ENCODE measurements around the gene ATRNL1.

The ATRNL1 gene

GRCh38 chr10:115059301-115059898, 33.8 kb upstream of the ATRNL1 start:
- no peaks in the 10 kb centered on the region for H3K9me3 ChIP-seq (ENCODE audit: insufficient read depth, low read length)
- no peaks in the 10 kb centered on the region for H3K36me3 ChIP-seq (ENCODE audit: insufficient read depth, insufficient read length, low read length)
- H3K4me1 ChIP-seq (ENCODE audit: insufficient read depth, insufficient read length) = no peaks in the 10 kb centered on the region
- DNase-seq (ENCODE audit: low read depth, low spot score) = no peak
- no peaks in the 10 kb centered on the region for H3K27me3 ChIP-seq (ENCODE audit: insufficient read depth, insufficient read length)
- TF ChIP-seq ZNF274 (IDR thresholded peaks at IDR 0.05; ENCODE audit: low read depth, low read length) = no peak
- TF ChIP-seq YY1 (IDR thresholded peaks at IDR 0.05; ENCODE audit: insufficient read depth, insufficient read length) = no peak
- no peak for TF ChIP-seq SUZ12 (IDR thresholded peaks at IDR 0.05; ENCODE audit: extremely low read depth, insufficient read depth, insufficient read length)
- H3K9ac ChIP-seq (ENCODE audit: insufficient read length, low read depth) = no peak overlapping the region
- H3K4me3 ChIP-seq (ENCODE audit: insufficient read length, low read depth) = no peak overlapping the region

- no peak for DNase-seq (ENCODE audit: low read depth, low spot score)
- Histone ChIP-seq H3K9me3 (ENCODE audit: insufficient read depth, low read length) (no peaks in the 10 kb centered on the region), H3K9ac (ENCODE audit: insufficient read length, low read depth) (no peak overlapping the region), H3K4me1 (ENCODE audit: insufficient read depth, insufficient read length) (no peaks in the 10 kb centered on the region), H3K36me3 (ENCODE audit: insufficient read depth, insufficient read length, low read length) (no peaks in the 10 kb centered on the region), H3K4me3 (ENCODE audit: insufficient read length, low read depth) (no peak overlapping the region), H3K27me3 (ENCODE audit: insufficient read depth, insufficient read length) (no peaks in the 10 kb centered on the region)
- no peak for TF ChIP-seq YY1 (IDR thresholded peaks at IDR 0.05; ENCODE audit: insufficient read depth, insufficient read length)
- TF ChIP-seq SUZ12 (IDR thresholded peaks at IDR 0.05; ENCODE audit: extremely low read depth, insufficient read depth, insufficient read length) = no peak
- TF ChIP-seq ZNF274 (IDR thresholded peaks at IDR 0.05; ENCODE audit: low read depth, low read length) = no peak
Measured at GRCh38 chr10:115063701-115064658, 29.2 kb upstream of the ATRNL1 start.

GRCh38 chr10:115065801-115066200, 27.4 kb upstream of the ATRNL1 start:
- no peak overlapping the region for H3K4me3 ChIP-seq (ENCODE audit: insufficient read length, low read depth)
- TF ChIP-seq YY1 (IDR thresholded peaks at IDR 0.05; ENCODE audit: insufficient read depth, insufficient read length) = no peak
- TF ChIP-seq SUZ12 (IDR thresholded peaks at IDR 0.05; ENCODE audit: extremely low read depth, insufficient read depth, insufficient read length) = no peak
- no peak for TF ChIP-seq ZNF274 (IDR thresholded peaks at IDR 0.05; ENCODE audit: low read depth, low read length)
- no peaks in the 10 kb centered on the region for H3K36me3 ChIP-seq (ENCODE audit: insufficient read depth, insufficient read length, low read length)
- no peaks in the 10 kb centered on the region for H3K4me1 ChIP-seq (ENCODE audit: insufficient read depth, insufficient read length)
- H3K27me3 ChIP-seq (ENCODE audit: insufficient read depth, insufficient read length) = no peaks in the 10 kb centered on the region
- DNase-seq (ENCODE audit: low read depth, low spot score) = no peak
- H3K9me3 ChIP-seq (ENCODE audit: insufficient read depth, low read length) = no peaks in the 10 kb centered on the region
- no peak overlapping the region for H3K9ac ChIP-seq (ENCODE audit: insufficient read length, low read depth)

- H3K36me3 ChIP-seq (ENCODE audit: insufficient read depth, insufficient read length, low read length) = no peaks in the 10 kb centered on the region
- no peak for DNase-seq (ENCODE audit: low read depth, low spot score)
- no peak overlapping the region for H3K4me3 ChIP-seq (ENCODE audit: insufficient read length, low read depth)
- H3K9ac ChIP-seq (ENCODE audit: insufficient read length, low read depth) = no peak overlapping the region
- no peak for TF ChIP-seq SUZ12 (IDR thresholded peaks at IDR 0.05; ENCODE audit: extremely low read depth, insufficient read depth, insufficient read length)
- no peak for TF ChIP-seq YY1 (IDR thresholded peaks at IDR 0.05; ENCODE audit: insufficient read depth, insufficient read length)
- no peak for TF ChIP-seq ZNF274 (IDR thresholded peaks at IDR 0.05; ENCODE audit: low read depth, low read length)
- H3K9me3 ChIP-seq (ENCODE audit: insufficient read depth, low read length) = no peaks in the 10 kb centered on the region
- no peaks in the 10 kb centered on the region for H3K27me3 ChIP-seq (ENCODE audit: insufficient read depth, insufficient read length)
- no peaks in the 10 kb centered on the region for H3K4me1 ChIP-seq (ENCODE audit: insufficient read depth, insufficient read length)
Measured at GRCh38 chr10:115066528-115066927, 26.6 kb upstream of the ATRNL1 start.

- H3K4me3 ChIP-seq (ENCODE audit: insufficient read length, low read depth) = no peak overlapping the region
- H3K9ac ChIP-seq (ENCODE audit: insufficient read length, low read depth) = no peak overlapping the region
- no peaks in the 10 kb centered on the region for H3K4me1 ChIP-seq (ENCODE audit: insufficient read depth, insufficient read length)
- H3K36me3 ChIP-seq (ENCODE audit: insufficient read depth, insufficient read length, low read length) = no peaks in the 10 kb centered on the region
- H3K9me3 ChIP-seq (ENCODE audit: insufficient read depth, low read length) = peaks cover 9% of the 10 kb centered on the region; the same call in 1 of the 2 replicates
- DNase-seq (ENCODE audit: low read depth, low spot score) = no peak
- TF ChIP-seq SUZ12 (IDR thresholded peaks at IDR 0.05; ENCODE audit: extremely low read depth, insufficient read depth, insufficient read length) (no peak), ZNF274 (IDR thresholded peaks at IDR 0.05; ENCODE audit: low read depth, low read length) (no peak), YY1 (IDR thresholded peaks at IDR 0.05; ENCODE audit: insufficient read depth, insufficient read length) (no peak)
- H3K27me3 ChIP-seq (ENCODE audit: insufficient read depth, insufficient read length) = no peaks in the 10 kb centered on the region
Measured at GRCh38 chr10:115073796-115074195, 19.4 kb upstream of the ATRNL1 start.

- Histone ChIP-seq H3K4me3 (ENCODE audit: insufficient read length, low read depth) (no peak overlapping the region), H3K4me1 (ENCODE audit: insufficient read depth, insufficient read length) (no peaks in the 10 kb centered on the region), H3K9ac (ENCODE audit: insufficient read length, low read depth) (no peak overlapping the region), H3K9me3 (ENCODE audit: insufficient read depth, low read length) (peaks cover 26% of the 10 kb centered on the region; the same call in 1 of the 2 replicates), H3K27me3 (ENCODE audit: insufficient read depth, insufficient read length) (no peaks in the 10 kb centered on the region), H3K36me3 (ENCODE audit: insufficient read depth, insufficient read length, low read length) (no peaks in the 10 kb centered on the region)
- TF ChIP-seq SUZ12 (IDR thresholded peaks at IDR 0.05; ENCODE audit: extremely low read depth, insufficient read depth, insufficient read length) (no peak), ZNF274 (IDR thresholded peaks at IDR 0.05; ENCODE audit: low read depth, low read length) (no peak), YY1 (IDR thresholded peaks at IDR 0.05; ENCODE audit: insufficient read depth, insufficient read length) (no peak)
- no peak for DNase-seq (ENCODE audit: low read depth, low spot score)
Measured at GRCh38 chr10:115082506-115082905, 10.7 kb upstream of the ATRNL1 start.

GRCh38 chr10:115084277-115084850, 8.8 kb upstream of the ATRNL1 start:
- Histone ChIP-seq H3K9me3 (ENCODE audit: insufficient read depth, low read length) (peaks cover 15% of the 10 kb centered on the region; the same call in 1 of the 2 replicates), H3K9ac (ENCODE audit: insufficient read length, low read depth) (no peak overlapping the region), H3K36me3 (ENCODE audit: insufficient read depth, insufficient read length, low read length) (no peaks in the 10 kb centered on the region), H3K4me3 (ENCODE audit: insufficient read length, low read depth) (no peak overlapping the region), H3K4me1 (ENCODE audit: insufficient read depth, insufficient read length) (no peaks in the 10 kb centered on the region), H3K27me3 (ENCODE audit: insufficient read depth, insufficient read length) (no peaks in the 10 kb centered on the region)
- TF ChIP-seq YY1 (IDR thresholded peaks at IDR 0.05; ENCODE audit: insufficient read depth, insufficient read length) (no peak), ZNF274 (IDR thresholded peaks at IDR 0.05; ENCODE audit: low read depth, low read length) (no peak), SUZ12 (IDR thresholded peaks at IDR 0.05; ENCODE audit: extremely low read depth, insufficient read depth, insufficient read length) (no peak)
- no peak for DNase-seq (ENCODE audit: low read depth, low spot score)

All from NT2/D1 (cell line).